HEK293T (cell line): ENCODE results near the gene TMA7B.

Experiments
- ARNT ChIP-seq: fragments of 450-650 bp; IDR thresholded peaks from 2 replicates; pipeline ENCODE4 v1.6.1; 2017; ENCODE audit warnings: mild to moderate bottlenecking
- BHLHE40 ChIP-seq: fragments of 450-650 bp; IDR thresholded peaks from 2 replicates; pipeline ENCODE4 v1.6.1; 2016; ENCODE audit warnings: mild to moderate bottlenecking, moderate library complexity, borderline replicate concordance
- ELF4 ChIP-seq: fragments of 450-650 bp; IDR thresholded peaks from 2 replicates; pipeline ENCODE4 v1.6.1; 2017; ENCODE audit warnings: antibody characterized with exemption
- FOXM1 ChIP-seq: fragments of 450-650 bp; IDR thresholded peaks from 2 replicates; pipeline ENCODE4 v1.6.1; 2017; ENCODE audit warnings: mild to moderate bottlenecking, borderline replicate concordance
- L3MBTL2 ChIP-seq: fragments of 450-650 bp; conservative IDR thresholded peaks from 2 replicates; pipeline ENCODE4 v1.6.1; 2016; ENCODE audit warnings: mild to moderate bottlenecking
- NFRKB ChIP-seq: fragments of 450-650 bp; IDR thresholded peaks from 2 replicates; pipeline ENCODE4 v1.6.1; 2016; ENCODE audit warnings: mild to moderate bottlenecking, moderate library complexity
- SUZ12 ChIP-seq: fragments of 450-650 bp; IDR thresholded peaks from 2 replicates; pipeline ENCODE4 v1.6.1; 2016; ENCODE audit warnings: mild to moderate bottlenecking
- TARDBP ChIP-seq: fragments of 450-650 bp; IDR thresholded peaks from 2 replicates; pipeline ENCODE4 v1.6.1; 2016

- TF ChIP-seq FOXM1 (no peak), SUZ12 (no peak), ARNT (no peak), ELF4 (no peak), NFRKB (no peak), L3MBTL2 (no peak), BHLHE40 (no peak), TARDBP (no peak)
Observed at GRCh38 chr22:39943953-39944872, 16.0 kb upstream of the TMA7B start.
